ENCODE results near the gene ARID5A. TPM values are rescaled to one million over a fixed set of nuclear protein-coding genes. Genes with fewer than 3 reads are reported as not detected.

The ARID5A gene
- total and polyA plus RNA-seq, 9 of the 15 experiments (the other 6 are each of a cell fraction or from before 2014, with no cell fraction given) = 0.14 to 12.5 (median 3.0) TPM

DNA sequence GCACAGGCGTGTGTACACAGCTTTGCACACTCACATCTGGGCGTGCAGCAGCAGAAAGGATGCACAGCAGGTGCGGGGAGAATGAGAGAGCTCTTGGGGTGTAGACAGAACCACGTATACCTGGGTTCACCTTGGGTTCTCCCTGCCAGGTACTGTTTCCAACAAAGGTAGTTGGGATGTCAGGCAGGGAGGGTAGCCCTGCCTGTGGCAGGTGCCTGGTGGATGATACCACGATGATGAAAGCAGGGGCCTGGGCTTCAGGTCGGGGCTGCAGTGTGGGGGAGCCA is 6.5 kb upstream of the ARID5A start:
- peaks cover 10 to 18% of the 10 kb centered on the region in 2 experiments for H3K4me1 ChIP-seq (replicated peaks in 1 of 2; ENCODE audit: control insufficient read depth in 2 of 2, insufficient read depth in 2 of 2, low read length in 2 of 2)
- ChIA-PET CTCF (ENCODE audit: low intra/inter-chr PET ratio) (no interaction called here), POLR2A (interaction anchor here (1.2 to 1.6 kb wide), 3 partner anchors 12 to 20 kb away, joined by 4 read pairs; no protein-coding TSS in a partner anchor)
- no peak overlapping the region for H3K27ac ChIP-seq (ENCODE audit: extremely low read depth, low read depth, low read length)
- FAIRE-seq = no peak
- in situ Hi-C loops (cut with MboI) (no loop called here), intact Hi-C loops (cut with micrococcal nuclease) (no loop called here)
- H2AFZ ChIP-seq (ENCODE audit: low read depth, low read length) = no peak overlapping the region
- TF ChIP-seq, protein P1, sequence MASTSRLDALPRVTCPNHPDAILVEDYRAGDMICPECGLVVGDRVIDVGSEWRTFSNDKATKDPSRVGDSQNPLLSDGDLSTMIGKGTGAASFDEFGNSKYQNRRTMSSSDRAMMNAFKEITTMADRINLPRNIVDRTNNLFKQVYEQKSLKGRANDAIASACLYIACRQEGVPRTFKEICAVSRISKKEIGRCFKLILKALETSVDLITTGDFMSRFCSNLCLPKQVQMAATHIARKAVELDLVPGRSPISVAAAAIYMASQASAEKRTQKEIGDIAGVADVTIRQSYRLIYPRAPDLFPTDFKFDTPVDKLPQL (IDR thresholded peaks at IDR 0.05; ENCODE audit: extremely low read depth, insufficient read length) = no peak
- TF ChIP-seq HLTF (IDR thresholded peaks at IDR 0.05) (no peak), CBX8 (IDR thresholded peaks at IDR 0.05; ENCODE audit: borderline replicate concordance, extremely low read depth, low read depth, low read length, poor library complexity, severe bottlenecking) (no peak), SMARCA5 (IDR thresholded peaks at IDR 0.05) (no peak), CBX5 (IDR thresholded peaks at IDR 0.05; ENCODE audit: borderline replicate concordance, low read depth) (no peak), LEF1 (IDR thresholded peaks at IDR 0.05) (no peak)
- TF ChIP-seq, protein P2, sequence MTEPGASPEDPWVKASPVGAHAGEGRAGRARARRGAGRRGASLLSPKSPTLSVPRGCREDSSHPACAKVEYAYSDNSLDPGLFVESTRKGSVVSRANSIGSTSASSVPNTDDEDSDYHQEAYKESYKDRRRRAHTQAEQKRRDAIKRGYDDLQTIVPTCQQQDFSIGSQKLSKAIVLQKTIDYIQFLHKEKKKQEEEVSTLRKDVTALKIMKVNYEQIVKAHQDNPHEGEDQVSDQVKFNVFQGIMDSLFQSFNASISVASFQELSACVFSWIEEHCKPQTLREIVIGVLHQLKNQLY (CRISPR knock-in tag; conservative IDR thresholded peaks at IDR 0.05) = no peak
- no peaks in the 10 kb centered on the region for H3K9me3 ChIP-seq (replicated peaks; ENCODE audit: control insufficient read depth, insufficient read depth, low read depth, low read length)
- no TSS peak for BruUV-seq (replicated peaks)
- no peaks in the 10 kb centered on the region for H4K20me1 ChIP-seq (replicated peaks; ENCODE audit: control insufficient read depth, insufficient read depth, low read length)
- H3K9ac ChIP-seq (ENCODE audit: insufficient read depth in 1 of 2, low read depth in 2 of 2, low read length in 2 of 2) = 0 out of 4 replicates have a peak overlapping the region, but pooled peaks of 1 of the 2 experiments have one; percentile 22
- 9% methylated on average over 6 of the region's 6 CpGs for WGBS (ENCODE audit: insufficient coverage, low coverage, missing lambda C conversion rate)
- H3K79me2 ChIP-seq (ENCODE audit: control insufficient read depth, insufficient read depth, low read length) = no peaks in the 10 kb centered on the region
- H3K36me3 ChIP-seq (ENCODE audit: control insufficient read depth, insufficient read depth, low read length) = no peaks in the 10 kb centered on the region
- no peak overlapping the region for H3K4me3 ChIP-seq
- H3K4me2 ChIP-seq (ENCODE audit: insufficient read depth, low read length) = no peak overlapping the region
- no peaks in the 10 kb centered on the region for H3K9me1 ChIP-seq (ENCODE audit: control insufficient read depth, insufficient read depth, low read length)
- no peak for ATAC-seq
- no peak for DNase-seq (ENCODE audit: extremely low read depth in 1 of 4, low spot score in 3 of 4)
- peaks cover 1 to 35% of the 10 kb centered on the region in 2 experiments; a peak in 3 of 5 replicates for H3K27me3 ChIP-seq (ENCODE audit: control insufficient read depth in 2 of 2, insufficient read depth in 2 of 2, low read length in 2 of 2)
